Embryonic facial prominence (tissue), 1 donor: ENCODE data around the gene TNFRSF25.
"Not testable (repeated sequence)": the region's sequence is repeated elsewhere in the genome, so short reads cannot be mapped to it uniquely, and the experiment has no call there.

ENCODE experiments used
- DNase-seq: peaks from one replicate; pipeline ENCODE4 v3.0.0-alpha.2; 2016; ENCODE audit errors: extremely low spot score

The TNFRSF25 gene

DNA sequence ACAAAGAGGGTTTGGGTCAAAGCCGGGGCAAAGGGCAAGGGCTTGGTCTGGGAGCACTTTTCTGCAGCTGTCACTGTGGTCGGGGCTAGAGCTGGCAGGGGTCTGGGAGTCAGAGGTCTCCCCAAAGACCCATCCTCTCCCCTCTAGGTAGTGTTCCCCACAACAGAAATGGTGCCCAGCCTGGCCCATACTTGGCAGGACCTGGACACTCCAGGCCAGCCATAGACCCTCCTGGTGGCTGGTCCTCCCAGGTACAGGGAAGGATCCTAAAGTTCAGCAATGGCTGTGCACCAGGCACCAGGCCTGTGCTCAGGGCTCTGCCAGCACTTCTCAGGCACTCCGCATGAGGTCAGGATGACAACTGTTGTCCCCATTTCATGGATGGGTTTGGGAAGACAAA lies 30.4 kb downstream of the TNFRSF25 start:
- DNase-seq = no peak

DNA sequence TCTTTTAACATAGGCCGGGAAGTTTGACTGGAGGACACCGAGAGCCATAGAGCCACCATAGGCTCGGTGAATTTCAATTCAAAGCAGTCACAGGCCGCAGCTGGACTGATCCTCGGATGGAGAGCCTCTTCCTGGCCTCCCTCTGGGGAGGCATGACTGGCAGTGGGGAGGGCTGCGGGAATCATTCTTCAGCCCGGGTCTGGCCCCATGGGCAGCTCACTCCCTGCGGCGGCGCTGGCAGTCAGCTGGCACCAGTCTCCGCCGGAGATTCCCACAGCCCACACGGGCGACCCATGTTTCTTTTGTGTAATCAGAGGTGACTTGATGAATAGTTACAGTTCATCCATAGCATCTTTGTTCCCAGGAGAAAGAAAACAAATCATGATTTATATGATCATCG lies 30.8 kb downstream of the TNFRSF25 start:
- DNase-seq = no peak

DNA sequence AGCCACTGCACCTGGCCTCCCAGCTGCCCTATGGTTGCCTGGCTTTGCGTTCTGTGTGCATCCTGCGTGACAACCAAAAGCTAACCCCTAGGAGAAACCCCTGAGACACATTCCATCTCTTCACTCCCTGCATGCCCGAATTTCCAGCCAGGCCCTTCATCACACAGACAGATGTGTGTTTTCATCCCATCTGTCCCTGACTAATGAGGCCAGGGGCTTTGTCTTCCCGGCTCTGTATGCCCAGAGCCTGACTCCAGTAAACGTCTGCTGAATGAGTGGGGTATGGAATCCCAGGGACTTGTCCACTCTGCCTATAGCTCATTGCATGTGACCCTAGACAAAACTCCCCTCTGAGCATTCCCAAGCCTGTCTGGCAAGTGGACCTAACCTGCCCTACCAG lies 31.8 kb downstream of the TNFRSF25 start:
- no peak for DNase-seq

DNA sequence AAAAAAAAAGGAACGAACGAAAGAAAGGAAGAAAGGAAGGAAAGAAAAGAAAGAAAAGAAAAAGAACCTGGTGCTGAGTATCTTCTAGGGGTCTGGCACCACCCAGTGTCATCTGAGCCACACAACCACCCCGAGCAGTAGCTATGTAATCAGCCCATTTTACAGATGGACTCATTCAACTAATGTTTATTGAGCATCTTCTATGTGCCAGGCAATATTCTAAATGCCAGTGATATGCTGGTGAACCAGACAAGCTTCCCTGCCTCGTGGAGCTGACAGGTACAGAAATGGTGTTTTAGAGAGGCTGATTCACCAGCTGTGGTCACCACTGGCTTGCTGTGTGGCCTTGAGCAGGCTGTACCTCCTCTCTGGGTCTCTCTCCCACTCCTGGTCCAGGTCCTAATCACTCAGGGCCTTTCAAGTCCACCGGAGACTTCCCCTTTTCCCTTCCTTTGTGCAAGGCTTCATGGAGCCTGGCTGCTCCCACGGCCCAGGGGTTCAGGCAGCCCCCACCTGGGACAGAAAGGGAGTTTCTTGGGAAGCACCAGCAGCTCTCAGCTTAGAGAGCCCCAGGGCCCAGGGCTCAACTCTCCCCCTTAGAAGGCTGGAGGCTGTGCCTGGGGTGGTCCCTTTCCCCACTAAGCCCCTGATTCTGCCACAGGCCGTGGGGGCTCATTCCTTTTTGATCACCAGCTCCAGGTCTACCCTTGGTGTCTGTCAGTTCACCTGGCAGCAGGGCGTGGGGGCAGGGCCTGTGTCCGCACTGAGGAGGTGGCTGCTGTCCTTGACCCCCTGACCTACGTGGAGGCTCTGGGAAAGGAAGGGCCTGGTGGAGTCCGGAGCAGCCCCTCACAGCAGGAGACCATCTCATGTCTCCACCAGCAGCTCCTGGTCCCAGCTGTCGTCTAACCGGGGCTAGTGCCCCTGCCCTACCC lies 34.1 kb downstream of the TNFRSF25 start:
- not testable (repeated sequence) for DNase-seq

DNA sequence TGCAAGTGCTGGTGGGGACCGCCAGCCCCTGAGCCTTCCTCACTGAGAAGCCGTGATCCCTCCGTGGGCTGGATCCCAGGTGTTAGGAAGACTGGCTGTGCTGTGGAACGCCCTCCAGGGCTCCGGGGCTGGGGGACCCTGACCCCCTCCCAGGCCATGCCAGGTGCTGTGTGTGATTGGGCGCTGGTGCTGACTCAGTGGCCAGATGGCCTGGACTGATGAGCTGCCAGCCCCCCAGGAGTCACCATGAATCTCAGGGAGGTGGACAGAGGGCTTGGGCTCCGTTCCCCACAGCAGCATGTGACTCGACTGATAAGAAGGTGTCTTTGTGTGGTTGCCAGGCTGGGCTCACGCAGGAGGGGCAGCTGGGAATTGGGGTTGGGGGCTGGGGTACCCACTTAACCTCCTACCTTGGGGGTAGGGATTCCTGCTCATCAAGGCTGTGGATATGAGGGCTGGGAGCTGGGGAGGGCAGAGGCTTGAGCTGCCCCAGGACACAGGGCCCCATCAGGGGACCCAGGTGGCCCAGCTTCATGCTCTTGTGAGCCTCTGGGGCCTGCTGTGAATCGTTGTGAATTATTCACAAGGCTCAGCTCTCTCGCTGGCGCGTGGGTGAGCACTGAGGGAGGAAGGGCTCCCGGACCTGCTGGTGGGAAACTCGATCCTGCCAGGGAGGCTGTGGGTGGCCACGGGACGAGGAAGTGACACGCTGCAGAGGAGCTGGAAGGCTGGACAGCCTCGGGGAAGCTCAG lies 36.1 kb downstream of the TNFRSF25 start:
- not testable (repeated sequence) for DNase-seq

DNA sequence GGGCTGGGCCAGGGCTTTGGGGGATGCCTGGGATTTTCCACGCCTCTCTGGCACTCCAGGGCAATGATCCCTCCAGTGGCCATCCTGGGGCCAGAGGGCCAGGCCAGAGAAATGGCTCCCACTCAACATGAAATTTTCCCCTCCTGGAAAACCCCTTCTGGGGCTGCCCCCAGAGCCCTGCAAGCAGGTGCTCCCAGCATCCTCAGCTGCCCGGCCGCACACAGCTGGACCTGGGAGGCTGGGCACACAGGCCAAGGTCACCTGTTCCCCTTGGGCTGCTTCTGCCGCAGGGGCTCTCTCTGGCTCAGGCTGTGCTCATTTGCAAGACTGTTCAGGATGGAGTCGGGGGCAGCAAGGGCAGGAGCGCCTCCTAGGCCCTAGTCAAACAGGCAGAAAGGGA lies 37.5 kb downstream of the TNFRSF25 start:
- not testable (repeated sequence) for DNase-seq

DNA sequence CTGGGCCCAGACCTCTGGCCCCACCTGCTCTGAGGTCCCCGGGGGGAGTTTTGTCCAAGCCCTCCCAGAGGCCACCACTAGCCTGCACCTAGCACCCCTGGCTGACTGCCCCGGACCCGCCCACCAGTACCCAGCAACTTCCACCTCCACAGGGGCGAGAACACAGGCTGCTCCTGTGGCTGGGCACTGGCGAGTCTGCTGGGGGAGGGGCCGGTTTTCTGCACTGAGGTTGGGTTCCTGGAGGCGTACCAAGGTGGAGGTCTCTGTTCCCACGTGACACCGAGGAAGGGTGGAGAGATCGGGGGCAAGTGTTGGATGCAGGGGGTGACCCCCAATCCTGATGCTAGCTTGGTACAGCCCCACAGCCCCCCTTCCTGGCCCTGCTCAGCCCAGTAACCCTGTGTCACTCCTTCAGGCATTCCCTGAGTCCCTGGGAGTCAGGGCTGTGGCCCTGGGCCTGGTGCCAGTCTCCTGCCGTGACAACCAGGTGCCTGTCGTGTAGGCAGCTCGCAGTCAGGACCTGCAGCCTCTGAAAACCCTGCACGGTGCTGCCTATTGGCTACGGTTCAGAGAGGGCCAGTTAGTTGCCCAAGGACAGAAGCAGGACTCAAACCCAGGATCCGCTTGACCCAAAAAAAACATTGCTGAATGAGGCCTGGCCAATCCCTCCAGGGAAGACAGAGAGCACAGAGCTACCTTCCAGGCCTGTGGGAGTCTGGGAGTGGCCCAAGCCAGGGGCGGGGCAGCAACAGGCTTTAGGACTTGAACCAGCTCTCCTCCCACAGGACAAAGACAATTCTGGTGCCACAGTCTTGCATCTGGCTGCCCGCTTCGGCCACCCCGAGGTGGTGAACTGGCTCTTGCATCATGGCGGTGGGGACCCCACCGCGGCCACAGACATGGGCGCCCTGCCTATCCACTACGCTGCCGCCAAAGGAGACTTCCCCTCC lies 38.3 kb downstream of the TNFRSF25 start:
- DNase-seq = no peak

DNA sequence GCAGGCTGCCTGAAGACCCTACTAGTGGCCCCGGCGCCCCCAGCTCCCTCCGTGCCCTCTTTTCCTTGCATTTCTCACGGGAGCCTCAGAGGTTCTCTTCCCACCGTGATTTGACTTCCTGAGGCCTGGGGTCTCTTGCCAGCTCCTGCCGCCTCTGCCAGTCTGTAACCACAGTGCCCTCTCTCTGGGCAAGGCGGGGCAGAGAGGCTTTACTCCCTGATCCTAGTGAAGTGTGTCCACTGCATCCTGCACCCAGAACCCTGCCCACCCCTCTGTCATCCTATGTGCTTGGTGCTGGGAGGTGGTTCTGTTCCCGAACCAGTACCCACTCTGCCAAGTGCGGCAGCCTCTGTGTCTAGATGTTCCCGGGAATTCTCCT lies 39.0 kb downstream of the TNFRSF25 start:
- no peak for DNase-seq

DNA sequence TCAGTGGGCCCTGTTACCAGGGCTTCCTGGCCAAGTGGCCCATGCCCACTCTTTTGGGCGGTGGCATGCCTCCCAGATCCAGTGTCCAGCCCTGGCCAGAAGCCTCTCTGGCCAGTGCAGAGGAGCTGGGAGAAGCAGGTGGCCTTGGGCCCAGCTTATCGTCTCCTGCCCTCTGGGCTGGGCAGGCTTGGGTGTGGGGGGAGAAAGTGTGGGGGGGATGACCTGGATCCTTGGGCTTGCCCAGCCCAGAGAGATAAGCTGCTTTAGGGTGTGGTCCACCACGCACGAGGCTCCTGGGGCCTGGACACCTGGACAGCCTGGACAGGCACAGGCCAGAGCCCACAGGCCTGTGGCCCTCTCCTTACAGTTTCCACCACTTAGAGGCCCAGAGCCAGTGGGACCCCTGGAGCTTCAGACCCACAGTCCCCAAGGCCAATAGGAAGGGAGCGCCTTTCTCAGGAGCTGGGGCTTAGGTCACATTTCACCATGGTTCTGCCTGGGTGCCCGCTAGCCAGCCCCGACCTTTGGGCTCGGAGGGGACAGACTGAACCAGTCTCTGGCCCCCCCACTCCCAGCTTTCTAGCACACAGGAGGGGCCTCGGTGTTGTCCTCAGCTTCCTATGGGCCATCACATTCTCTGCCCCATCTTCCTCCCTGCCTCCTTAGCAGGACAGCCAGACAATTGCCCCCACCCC lies 39.5 kb downstream of the TNFRSF25 start:
- DNase-seq = no peak

DNA sequence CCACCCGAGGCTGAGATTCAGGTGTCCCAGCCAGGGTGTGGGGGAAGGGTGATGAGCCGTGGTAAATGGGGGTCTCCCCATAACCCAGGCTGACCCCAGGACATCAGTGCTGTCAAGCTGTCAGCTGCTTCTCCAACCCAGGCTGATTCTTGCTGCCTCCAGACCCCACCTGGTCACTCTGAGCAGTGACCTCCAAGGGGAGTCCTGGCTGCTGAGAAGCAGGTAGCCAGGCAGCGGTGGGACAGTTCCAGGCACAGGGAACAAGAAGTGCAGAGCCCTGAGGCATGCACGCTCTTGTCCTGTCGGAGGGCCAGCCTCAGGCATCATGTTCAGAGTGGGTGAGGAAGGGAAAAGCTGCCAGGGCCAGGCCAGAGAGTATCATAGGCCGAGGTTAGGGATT lies 40.3 kb downstream of the TNFRSF25 start:
- DNase-seq = no peak

DNA sequence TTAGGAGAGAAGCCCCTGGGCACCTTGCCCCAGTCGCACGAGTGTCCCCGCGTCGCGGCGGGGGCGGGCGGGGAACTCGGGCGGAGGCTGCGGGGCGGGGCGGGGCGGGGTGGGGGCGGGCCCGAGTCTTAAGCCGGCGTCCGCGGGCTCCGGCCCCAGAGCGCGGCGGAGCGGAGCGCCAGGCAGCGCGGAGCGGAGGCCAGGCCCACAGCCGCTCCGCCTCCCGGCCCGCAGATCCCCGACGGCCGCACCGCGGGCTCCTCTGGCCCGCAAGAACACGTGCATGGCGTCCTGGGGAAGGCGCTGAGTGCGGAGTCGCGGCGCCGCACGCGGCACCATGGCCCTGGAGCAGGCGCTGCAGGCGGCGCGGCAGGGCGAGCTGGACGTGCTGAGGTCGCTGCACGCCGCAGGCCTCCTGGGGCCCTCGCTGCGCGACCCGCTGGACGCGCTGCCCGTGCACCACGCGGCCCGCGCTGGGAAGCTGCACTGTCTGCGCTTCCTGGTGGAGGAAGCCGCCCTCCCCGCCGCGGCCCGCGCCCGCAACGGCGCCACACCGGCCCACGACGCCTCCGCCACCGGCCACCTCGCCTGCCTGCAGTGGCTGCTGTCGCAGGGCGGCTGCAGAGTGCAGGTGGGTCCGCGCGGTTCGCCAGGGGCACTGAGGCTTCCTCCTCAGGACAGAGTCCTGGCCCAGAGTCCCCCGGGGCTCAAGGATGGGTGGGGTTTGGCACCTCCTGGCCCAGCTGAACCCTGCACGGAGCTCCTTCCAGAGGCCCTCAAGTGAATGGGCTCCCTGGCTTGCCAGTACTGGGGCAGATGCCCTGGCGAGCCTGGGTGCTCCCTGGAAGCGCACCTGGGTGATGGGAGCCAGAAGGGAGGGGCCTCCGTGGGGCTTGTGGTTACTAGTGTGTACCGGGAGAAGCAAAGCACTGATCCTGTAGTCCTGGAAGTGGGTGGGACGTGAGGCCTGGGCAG lies 41.1 kb downstream of the TNFRSF25 start, which contains the start of gene ESPN:
Gene ESPN, plus strand, starts transcription at position 158 of the 975 bp plus-strand sequence. Its CDS starts 180 bp downstream, at position 338.
- DNase-seq = no peak

DNA sequence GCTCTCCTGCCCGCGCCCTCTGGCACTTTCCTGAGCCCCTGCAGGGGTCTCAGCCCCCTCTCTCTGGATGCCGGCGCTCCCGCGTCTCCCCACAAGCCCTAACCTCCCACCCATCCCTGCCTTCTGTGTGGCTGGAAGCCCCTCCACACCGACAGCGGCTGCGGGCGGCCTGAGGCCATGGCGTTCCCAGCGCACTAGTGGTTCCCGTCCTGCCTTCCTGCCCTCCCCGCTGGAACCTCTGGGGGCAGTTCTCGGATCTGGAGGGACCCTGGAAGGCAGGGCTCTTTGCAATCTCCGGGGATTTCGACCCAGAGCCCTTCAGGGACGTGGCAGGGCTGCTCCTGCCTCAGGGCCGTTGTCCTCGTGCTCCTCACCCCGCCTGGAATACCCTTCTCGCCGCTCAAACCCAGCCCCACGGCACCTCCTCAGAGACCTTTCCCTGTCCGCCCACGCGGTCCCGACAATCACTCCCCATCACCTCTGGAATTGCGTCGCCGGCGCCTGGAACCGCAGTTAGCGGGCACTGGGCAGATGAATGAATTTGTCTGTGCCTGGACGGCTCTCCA lies 41.9 kb downstream of the TNFRSF25 start:
- DNase-seq = no peak

DNA sequence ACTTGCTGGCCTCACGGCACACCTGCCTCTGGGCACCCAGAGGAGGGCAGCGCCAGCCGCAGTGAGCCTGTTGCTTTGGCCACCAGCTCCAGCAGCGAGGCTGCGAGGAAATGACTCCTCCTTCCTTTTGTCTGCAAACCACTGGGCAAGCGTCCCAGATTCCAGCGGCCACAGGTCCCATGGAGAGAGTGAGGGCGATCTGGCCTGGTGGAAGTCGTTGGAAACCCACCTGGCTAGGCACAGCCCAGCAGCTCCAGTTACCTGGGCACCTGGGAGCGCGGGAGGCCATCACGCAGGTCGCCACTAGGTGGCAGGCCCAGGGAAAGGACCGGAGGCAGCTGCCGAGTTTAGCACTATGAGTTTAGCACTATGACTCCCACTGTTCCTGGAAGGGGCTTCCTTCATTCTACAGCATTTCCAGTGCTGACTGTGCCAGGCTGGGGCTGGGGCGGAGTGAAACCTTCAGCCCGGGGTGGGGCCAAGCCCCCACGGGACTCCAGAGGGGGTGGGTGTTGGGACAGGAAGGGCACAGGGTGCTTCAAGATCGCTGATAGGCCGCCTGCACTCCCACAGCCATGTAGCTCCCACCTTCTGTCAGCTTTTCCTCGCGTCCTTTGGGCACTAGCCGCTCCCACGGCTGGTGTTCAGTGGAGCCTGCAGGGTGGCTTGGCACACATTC lies 42.5 kb downstream of the TNFRSF25 start:
- DNase-seq = no peak

DNA sequence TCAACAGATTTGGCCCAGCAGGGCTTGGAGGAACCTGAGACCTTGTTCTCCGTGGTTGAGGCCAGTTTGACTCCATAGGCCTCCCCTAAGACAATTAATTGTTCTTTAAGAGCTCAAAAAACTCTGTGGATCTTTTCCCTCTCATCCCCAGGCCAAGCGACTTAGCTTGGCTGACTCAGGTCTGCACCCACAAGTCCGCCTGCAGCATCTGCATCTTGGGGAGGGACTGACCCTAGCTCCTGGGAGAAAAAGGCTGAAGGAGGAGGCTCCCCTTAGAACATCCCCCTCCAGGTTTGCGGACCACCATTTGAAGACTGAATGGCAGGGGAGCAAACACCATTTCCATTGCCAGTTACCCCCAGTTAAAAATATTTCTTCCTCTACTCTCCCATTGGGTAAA lies 44.7 kb downstream of the TNFRSF25 start:
- DNase-seq = no peak

DNA sequence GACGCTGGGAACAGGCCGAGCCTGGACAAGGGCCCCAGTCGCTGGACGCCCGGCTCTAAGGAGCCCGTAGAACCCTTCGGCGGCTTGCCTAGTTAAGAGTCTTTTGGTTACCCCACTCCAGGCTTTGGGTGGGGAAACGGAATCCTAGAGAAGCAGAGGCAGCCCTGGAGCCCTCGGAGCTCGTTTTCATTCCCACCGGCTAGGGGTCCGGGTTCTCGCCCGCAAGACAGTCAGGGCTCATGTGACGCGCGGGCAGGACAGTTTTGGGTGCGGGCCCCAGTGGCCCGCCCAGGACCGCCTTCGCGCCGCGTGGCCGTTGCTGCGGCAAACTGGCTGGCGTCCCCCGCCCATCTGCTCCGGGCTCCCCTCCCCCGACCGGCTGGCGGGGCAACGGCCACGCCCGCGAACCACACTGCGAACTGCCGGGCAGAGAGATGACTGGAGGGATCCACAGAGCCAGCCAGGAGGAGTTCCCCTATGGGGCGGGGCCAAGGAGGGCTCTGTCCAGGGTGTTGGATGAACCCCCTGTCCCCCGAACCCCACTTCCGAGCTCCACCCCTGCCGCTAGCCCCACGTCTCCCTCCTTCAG lies 45.4 kb downstream of the TNFRSF25 start:
- DNase-seq = no peak

DNA sequence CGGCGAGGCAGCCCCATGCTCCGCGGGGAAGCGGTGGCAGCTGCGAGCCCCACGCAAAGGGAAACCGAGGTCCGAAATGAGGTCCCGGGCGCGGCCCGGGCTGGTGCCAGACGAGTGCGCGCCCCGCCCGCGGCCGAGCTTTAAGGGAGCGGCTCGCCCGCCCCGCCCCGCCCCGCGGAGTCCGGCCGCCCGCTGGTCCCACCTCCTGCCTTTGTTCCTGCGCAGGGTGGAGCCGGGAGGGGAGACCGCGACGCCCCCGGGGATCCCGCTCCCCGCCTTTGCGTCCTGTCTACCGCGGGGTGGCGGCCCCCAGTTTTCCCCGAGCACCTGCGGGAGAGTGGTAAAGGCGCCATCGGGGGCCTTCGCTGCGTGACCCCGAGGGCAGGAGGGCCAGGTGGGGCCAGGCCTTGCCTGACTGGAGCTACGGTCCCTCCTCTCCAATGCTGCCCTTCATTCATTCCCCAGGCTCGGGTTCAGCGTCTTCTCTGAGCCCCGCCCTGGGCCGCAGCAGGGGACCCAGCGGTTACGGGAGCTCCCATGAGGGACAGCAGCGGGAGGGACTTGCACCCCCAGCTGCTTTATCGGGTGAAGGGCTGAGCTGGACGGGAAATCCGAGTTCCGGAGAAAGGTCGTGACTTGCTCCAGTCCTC lies 46.0 kb downstream of the TNFRSF25 start, which contains the start of gene HES2:
Gene HES2, minus strand, starts transcription at position 116 of the 650 bp plus-strand sequence. Its CDS starts 99 bp downstream, at position 17.
- no peak for DNase-seq

DNA sequence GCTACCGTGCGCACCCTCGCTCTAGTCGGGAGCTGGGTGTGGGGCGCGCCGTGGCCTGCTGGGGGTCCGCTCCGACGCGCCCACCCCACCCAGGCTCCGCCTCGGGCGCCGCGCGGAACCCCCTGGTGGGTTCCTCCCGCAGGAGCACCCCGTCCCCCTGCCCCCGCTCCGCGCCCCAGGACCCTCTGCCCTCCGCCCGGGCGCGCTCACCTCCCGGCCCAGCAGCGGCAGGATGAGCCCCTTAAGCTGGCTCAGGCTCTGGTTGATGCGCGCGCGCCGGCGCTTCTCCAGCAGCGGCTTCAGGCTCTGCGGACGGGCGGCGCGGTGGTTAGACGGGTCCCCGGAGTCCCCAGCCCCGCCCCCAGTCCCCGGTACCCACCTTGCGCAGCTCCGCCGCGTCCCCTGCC lies 46.6 kb downstream of the TNFRSF25 start:
- no peak for DNase-seq
